Measurements from ENCODE around the gene MSMB.
"Not testable (repeated sequence)": the region's sequence is repeated elsewhere in the genome, so short reads cannot be mapped to it uniquely, and the experiment has no call there.

Gene MSMB

DNA sequence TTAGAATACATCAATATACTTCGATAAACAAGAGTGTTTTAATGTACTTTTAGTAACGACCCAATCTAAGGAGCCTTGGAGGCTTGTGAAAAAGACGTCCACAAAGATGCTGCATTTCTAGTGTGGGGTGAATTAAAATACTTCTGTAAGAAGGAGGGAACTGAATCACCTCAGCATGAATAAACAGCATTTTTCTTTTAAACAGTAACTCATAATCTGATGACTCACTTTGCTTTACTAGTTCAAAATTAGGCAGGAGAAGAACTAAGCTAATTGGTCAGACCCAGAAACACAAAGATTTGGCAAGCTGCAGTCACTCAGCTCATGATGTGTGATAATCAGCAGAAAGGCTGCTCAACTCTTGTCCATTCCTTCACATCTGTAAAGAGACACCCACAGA is 39.9 kb downstream of the MSMB start:
- DNase-seq (ENCODE audit: low read depth in 2 of 2) = no peak

DNA sequence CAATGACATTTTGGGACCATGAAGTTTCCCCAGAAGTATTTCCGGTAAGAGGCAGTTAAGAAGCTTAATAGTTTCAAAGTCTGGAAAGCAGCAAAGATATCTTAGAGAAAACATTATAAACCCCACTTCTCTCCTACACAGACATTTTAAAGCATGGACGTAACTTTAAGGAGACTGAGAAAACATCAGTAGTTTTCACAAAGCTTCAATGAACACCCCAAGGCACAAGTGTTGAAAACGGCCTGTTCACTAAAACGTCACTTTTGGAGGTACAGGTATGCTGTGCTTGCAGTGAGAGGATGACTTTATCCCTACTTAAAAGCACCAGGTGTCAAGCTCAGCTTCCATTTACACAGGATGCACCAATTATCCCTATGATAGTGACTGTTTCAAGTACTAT is 40.7 kb downstream of the MSMB start:
- no peak for DNase-seq (ENCODE audit: low read depth in 2 of 2)

DNA sequence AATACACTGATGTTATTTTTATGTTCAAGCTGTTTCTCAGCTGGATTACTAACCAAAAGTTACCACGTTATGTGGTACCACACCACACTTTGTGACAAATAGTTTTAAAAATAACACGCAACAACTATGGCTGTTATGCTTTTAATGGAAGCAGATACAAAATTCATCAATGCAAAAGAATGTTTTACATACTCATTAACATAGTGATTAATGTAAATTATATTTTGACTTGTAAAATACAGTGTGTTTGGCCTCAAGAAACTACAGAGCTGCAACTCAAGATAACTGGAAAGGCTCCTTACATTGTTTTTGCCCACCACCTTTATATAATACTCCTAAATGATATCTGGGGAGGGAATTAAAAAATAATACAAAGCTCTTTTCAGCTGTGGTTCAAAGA is 41.1 kb downstream of the MSMB start:
- no peak for DNase-seq (ENCODE audit: low read depth in 2 of 2)

DNA sequence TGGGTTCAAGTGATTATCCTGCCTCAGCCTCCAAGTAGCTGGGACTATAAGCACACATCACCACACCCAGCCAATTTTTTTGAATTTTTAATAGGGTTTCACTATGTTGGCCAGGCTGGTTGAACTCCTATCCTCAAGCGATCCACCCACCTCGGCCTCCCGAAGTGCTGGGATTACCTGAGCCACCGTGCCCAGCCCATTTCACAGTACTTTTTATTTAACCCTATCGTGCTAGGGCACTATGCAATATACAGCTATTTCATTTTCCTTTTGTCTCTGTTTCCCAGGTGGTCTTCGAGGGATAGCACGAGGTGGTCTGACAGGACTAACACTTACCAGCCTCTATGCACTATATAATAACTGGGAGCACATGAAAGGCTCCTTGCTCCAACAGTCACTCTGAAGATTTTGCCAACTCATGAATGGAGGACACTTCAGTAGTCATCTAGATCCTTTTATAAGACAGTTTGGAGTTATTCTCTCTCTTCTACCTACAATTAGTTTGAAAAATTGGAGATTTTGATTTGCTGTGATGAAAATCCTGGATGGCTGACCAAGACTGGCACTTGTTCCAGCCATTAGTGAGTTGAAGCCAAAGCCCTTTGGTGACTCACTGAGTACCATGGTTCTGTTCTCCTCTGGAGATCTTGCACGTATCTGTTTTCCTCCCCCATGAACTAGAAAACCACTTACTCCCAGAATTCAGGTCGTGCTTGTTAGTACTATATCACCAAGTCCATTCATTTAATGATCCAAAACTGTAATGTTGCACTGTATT is 43.0 kb downstream of the MSMB start:
- no peak for DNase-seq (ENCODE audit: low read depth in 2 of 2)

DNA sequence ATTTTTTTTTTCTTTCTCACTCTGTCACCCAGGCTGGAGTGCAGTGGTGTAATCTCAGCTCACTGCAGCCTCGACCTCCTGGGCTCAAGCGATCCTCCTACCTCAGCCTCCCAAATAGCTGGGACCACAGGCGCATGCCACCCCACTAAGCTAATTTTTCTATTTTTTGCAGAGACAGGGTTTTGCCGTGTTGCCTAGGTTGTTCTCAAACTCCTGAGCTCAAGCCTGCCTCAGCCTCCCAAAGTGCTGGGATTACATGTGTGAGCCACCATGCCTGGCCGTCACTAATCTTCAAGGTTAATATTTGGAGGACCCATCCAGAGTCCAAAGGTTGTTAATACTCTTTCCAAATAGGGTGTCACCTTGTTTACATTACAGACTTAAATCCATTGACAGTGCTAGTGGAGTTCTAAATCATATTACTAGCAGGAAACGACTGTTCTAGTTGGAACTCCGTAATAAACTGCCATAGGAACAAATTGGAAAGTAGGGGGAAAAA is 43.8 kb downstream of the MSMB start:
- not testable (repeated sequence) for DNase-seq (ENCODE audit: low read depth in 2 of 2)

DNA sequence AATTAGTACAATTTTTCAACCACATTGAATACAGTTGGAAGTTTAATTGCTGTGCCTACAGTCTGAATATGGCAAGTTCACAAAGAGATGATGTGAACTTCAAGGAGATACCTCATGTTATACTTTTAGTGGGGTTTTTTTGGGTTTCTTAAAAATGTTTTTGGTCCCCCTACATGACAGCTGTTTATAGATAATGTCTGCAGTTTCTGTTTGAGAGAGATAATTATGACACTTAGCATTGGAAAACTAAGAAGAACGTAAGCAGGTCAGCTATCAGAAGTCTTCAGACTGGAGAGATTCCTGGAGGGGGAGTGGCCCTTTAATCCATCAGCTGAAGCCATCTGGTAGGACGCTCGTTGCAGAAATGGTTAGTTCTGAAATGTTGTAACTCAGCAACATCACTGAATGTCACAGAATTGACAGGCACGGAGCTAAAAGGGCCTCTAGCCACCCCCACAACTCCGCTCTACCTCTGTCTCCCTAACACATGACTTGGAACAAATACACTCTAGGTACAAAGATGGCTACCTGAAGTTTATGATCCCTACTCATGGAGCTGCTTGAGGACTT is 44.8 kb downstream of the MSMB start:
- no peak for DNase-seq (ENCODE audit: low read depth in 2 of 2)

DNA sequence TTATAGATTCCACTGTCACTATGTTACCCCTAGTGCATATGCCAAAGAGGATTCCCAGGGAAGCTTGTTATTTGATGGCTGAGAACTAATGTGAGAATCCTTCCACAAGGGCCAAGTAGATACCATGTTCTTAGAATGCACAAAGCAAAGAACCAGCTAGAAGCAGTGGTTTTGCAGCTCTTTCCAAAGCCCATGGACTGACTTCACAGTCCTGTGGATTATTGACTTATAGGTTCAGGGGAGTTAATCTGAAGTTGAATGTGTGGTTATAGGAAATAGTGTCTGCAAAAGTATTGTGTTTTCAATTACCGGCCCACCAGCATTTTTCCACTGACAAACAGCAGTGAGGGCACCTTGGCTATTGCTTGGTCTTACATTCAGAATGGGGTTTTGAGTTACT is 45.5 kb downstream of the MSMB start:
- DNase-seq (ENCODE audit: low read depth in 2 of 2) = no peak

DNA sequence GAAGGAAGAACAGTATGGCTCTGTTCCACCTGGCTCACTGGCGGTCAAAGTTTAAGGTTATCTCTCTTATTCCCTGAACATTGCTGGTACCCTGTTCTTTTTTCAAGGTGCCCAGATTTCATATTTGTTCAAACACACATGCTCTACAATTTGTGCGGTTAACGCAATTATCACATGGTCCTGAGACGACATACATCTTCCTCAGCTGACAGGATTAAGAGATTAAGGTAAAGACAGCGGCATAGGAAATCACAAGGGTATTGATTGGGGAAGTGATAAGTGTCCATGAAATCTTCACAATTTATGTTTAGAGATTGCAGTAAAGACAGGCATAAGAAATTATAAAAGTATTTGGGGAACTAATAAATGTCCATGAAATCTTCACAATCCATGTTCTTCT is 46.1 kb downstream of the MSMB start:
- not testable (repeated sequence) for DNase-seq (ENCODE audit: low read depth in 2 of 2)

DNA sequence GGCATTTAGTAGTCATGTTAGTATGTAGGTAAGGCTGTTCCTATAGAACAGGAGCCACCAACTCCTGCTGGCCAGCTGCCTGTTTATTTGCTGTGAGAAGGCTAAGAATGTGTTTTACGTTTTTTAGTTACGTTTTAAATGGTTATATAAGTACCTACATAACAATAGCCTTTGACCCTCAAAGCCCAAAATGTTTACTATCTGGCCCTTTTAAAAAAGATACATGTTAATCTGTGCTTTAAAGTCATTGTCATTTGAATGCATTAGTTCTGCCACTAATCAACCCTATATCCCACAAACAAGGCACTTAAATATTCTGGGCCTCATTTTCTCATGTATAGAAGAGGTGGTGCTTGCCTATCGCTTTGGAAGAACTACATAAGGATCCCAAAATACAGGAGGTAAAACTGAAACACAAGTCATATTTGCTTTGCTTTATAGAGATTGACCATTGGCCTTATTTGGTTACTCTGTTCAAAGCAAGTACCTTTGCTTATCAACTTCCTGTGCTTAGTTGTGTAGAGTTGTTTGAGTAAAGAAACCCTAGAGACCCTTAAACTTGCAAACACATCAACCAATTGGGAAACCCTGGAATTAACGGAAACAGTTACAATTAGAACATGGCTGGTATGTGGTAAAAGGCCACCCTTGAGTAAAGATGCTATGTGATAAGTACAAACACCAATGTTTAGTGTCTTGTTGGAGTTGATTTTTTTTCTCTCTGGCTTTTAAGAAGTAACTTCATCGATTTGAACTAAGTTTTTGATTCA is 47.9 kb downstream of the MSMB start:
- no peak for DNase-seq (ENCODE audit: low read depth in 2 of 2)

DNA sequence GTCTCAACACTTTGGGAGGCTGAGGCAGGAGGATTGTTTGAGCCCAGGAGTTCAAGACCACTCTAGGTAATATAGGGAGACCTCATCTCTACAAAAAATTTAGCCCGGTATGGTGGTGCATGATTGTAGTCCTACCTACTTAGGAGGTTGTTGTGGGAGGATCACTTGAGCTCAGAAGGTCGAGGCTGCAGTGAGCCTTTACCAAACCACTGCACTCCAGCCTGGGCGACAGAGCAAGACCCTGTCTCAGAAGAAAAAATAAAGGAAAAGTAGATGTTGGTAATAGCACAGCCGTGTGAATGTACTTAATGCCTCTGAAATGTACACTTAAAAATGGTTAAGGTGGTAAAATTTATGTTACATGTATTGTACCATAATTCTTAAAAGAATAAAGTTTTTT is 48.5 kb downstream of the MSMB start:
- no peak for DNase-seq (ENCODE audit: low read depth in 2 of 2)

DNA sequence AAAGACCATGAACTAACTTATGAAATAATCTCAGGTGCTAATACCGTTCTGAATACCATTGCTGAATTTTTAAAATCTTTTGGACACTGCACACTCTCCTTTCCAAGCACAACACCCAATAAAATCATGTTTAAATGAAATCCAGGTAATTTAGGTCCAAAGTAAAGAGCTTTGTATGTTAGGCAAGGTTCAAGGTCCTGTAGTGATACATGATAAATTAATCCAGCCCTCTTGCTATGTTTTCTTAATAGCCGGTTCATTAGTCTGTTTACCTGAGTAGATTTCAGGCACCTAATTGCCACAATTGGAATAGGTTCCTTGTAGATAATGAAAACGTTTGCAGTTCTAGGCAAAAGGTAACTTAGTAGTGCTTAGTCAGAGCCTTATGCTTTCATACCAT is 60.5 kb downstream of the MSMB start:
- DNase-seq (ENCODE audit: low read depth in 2 of 2) = not testable (repeated sequence)

DNA sequence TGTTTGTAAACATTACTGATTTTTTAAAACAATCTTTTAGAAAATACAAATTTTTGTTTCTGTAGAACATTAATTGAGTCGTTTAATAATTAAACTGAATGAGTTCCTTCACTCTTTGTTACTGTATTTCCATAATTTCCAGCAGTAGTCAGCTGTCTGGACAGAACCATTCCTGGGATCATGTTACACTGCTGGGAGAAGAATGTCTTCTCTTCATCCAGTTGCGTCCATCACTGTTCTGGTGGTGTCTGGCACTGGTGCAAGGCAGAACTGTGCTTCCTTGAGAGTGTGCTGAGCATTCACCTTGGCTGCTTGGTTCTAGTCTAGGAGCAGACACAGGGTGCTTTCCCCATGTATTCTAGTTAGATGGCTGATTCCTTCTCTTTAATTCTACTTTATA is 61.6 kb downstream of the MSMB start:
- DNase-seq (ENCODE audit: low read depth in 2 of 2) = not testable (repeated sequence)

DNA sequence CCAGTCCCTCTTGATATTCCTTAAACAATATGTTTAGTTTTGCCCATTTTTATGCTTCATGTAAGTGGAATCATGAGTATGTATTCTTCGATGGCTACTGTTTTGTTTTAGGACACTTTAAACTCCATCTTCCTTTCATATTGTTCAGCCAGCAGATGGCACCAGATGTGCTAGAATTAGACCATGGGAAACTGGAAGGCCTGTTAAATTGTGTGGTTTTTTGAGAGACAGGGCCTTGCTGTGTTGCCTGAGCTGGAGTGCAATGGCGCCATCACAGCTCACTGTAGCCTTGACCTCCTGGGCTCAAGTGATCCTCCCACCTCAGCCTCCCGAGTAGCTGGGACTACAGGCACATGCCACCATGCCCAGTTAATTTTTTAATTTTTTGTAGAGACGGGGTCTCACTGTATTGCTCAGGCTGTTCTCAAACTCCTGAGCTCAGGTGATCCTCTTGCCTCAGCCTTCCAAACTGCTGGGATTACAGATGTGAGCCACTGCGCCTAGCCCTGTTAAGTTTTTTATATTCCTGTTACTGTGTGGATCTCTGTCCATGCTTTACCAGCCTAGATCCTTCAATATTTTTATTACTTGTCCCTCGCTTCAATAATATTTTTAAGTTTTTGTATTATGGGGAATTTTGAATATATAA is 62.4 kb downstream of the MSMB start:
- DNase-seq (ENCODE audit: low read depth in 2 of 2) = peak in 1 of 2 donors; percentile 5

Data from stimulated activated CD8-positive, alpha-beta memory T cell treated with anti-CD3 and anti-CD28 coated beads, Interleukin-15, amount 100 ng/mL, for 48 hours (primary cell).